HG03045 (cell line): Measurements from ENCODE around the gene COX4I1.

ENCODE experiments used
- ATAC-seq: cut with Tn5 transposase; IDR thresholded peaks from one replicate; pipeline ENCODE4 v1.9.1; 2021; ENCODE audit warnings: mild to moderate bottlenecking, moderate library complexity; ENCODE audit not compliant: unreplicated experiment

COX4I1 gene

GRCh38 chr16:85765767-85766166, 33.7 kb upstream of the COX4I1 start:
- no peak for ATAC-seq

GRCh38 chr16:85767531-85767930, 32.0 kb upstream of the COX4I1 start:
- ATAC-seq, result no peak

GRCh38 chr16:85768199-85768598, 31.3 kb upstream of the COX4I1 start:
- ATAC-seq, result no peak

- ATAC-seq, result no peak
These were observed 28.8 kb upstream of the COX4I1 start for GRCh38 chr16:85770741-85771140.

- no peak for ATAC-seq
These were observed 26.5 kb upstream of the COX4I1 start for GRCh38 chr16:85773044-85773443.

- ATAC-seq, result no peak
These were observed 25.4 kb upstream of the COX4I1 start for GRCh38 chr16:85774136-85774535.

- ATAC-seq, result no peak
These were observed 24.7 kb upstream of the COX4I1 start for GRCh38 chr16:85774811-85775210.

GRCh38 chr16:85777583-85778310, 21.7 kb upstream of the COX4I1 start:
- no peak for ATAC-seq

GRCh38 chr16:85778873-85779272, 20.6 kb upstream of the COX4I1 start:
- ATAC-seq, result no peak

- no peak for ATAC-seq
These were observed 19.2 kb upstream of the COX4I1 start for GRCh38 chr16:85780281-85780680.

GRCh38 chr16:85781156-85781555, 18.3 kb upstream of the COX4I1 start:
- ATAC-seq, result no peak

GRCh38 chr16:85781695-85782370, 17.7 kb upstream of the COX4I1 start:
- ATAC-seq, result no peak

GRCh38 chr16:85782451-85782850, 17.0 kb upstream of the COX4I1 start:
- ATAC-seq, result no peak

GRCh38 chr16:85783441-85783840, 16.1 kb upstream of the COX4I1 start:
- ATAC-seq, result no peak

GRCh38 chr16:85784813-85785212, 14.7 kb upstream of the COX4I1 start:
- no peak for ATAC-seq

GRCh38 chr16:85785927-85786326, 13.6 kb upstream of the COX4I1 start:
- ATAC-seq, result no peak

GRCh38 chr16:85788819-85789218, 10.7 kb upstream of the COX4I1 start:
- ATAC-seq, result no peak

- ATAC-seq, result no peak
These were observed 9.7 kb upstream of the COX4I1 start for GRCh38 chr16:85789773-85790172.

- ATAC-seq, result no peak
These were observed 5.7 kb upstream of the COX4I1 start for GRCh38 chr16:85793662-85794298.

- no peak for ATAC-seq
These were observed 4.8 kb upstream of the COX4I1 start for GRCh38 chr16:85794696-85795095.

- ATAC-seq, result no peak
These were observed 3.3 kb upstream of the COX4I1 start for GRCh38 chr16:85796152-85796551.

- no peak for ATAC-seq
These were observed 2.9 kb upstream of the COX4I1 start for GRCh38 chr16:85796599-85796998.
